GM12878 (cell line): ENCODE measurements around the gene GAP43. TPM values are rescaled to one million over a fixed set of nuclear protein-coding genes. Genes with fewer than 3 reads are reported as not detected.

Experiments used
- ATAC-seq: fragments of 200-7000 bp; cut with Tn5 transposase; 3 replicates; pipeline ENCODE4 v1.9.1; 2020; ENCODE audit warnings: mild to moderate bottlenecking, moderate library complexity
- BruUV-seq: library from RNA; stranded (reverse); fragments of 400-500 nt; replicated peaks from 2 replicates; lab custom pipeline; 2021; lab: Mats Ljungman, UMichigan
- CTCF ChIA-PET: fragments of 300-600 bp; sonication (Branson Sonifier 250); formaldehyde crosslinking; extraction: SDS; loops from one replicate; lab custom pipeline; 2021; ENCODE audit warnings: inconsistent platforms; lab: Yijun Ruan, JAX
- POLR2A ChIA-PET: fragments of 350-600 bp; formaldehyde crosslinking; extraction: SDS; loops from one replicate; lab custom pipeline; 2021; ENCODE audit warnings: inconsistent platforms; lab: Charles Lee
- RAD21 ChIA-PET: fragments of 300-600 bp; sonication (Branson Sonifier 250); formaldehyde crosslinking; loops from one replicate; lab custom pipeline; 2023; ENCODE audit warnings: antibody characterized with exemption; ENCODE audit not compliant: unreplicated experiment; lab: Charles Lee
- SMC1A ChIA-PET: fragments of 300-600 bp; sonication (Branson Sonifier 250); formaldehyde crosslinking; loops from one replicate; lab custom pipeline; 2023; ENCODE audit not compliant: unreplicated experiment, uncharacterized antibody; lab: Charles Lee
- DNase-seq: peaks from one replicate; pipeline ENCODE4 v3.0.0-alpha.2; 2011; ENCODE audit warnings: low read depth, low spot score
- FAIRE-seq: peaks from 3 replicates; lab custom pipeline; 2011; peaks lifted over from hg19 to GRCh38; lab: Jason Lieb, UNC
- H2AFZ ChIP-seq: 2 replicates; pipeline ENCODE4 v1.6.0; 2011; ENCODE audit warnings: low read depth, low read length, control low read depth; ENCODE audit not compliant: control insufficient read depth
- H3K27ac ChIP-seq: 2 replicates; pipeline ENCODE4 v1.5.1; 2011; ENCODE audit warnings: control low read depth; ENCODE audit not compliant: control insufficient read depth, insufficient read depth
- H3K27me3 ChIP-seq, 2 experiments: replicated peaks in 1 of 2; 2 replicates each; pipeline versions ENCODE4 v1.6.0 to v1.6.1; 2011; ENCODE audit warnings: low read length in 1 of 2; ENCODE audit not compliant: control insufficient read depth in 2 of 2, insufficient read depth in 2 of 2
- H3K36me3 ChIP-seq, 2 experiments: 2 replicates each; pipeline ENCODE4 v1.5.1; 2011; ENCODE audit warnings: low read length in 1 of 2; ENCODE audit not compliant: control insufficient read depth in 2 of 2, insufficient read depth in 2 of 2
- H3K4me1 ChIP-seq: 2 replicates; pipeline ENCODE4 v1.6.1; 2011; ENCODE audit warnings: mild to moderate bottlenecking, low read length, moderate library complexity, mixed read lengths; ENCODE audit not compliant: control insufficient read depth, insufficient read depth
- H3K4me2 ChIP-seq: 2 replicates; pipeline ENCODE4 v1.6.0; 2011; ENCODE audit warnings: control low read depth; ENCODE audit not compliant: control insufficient read depth, insufficient read depth
- H3K4me3 ChIP-seq: fragments of 200-600 bp; sonication (generic); 2 replicates; pipeline ENCODE4 v1.5.1; 2016
- H3K79me2 ChIP-seq: 2 replicates; pipeline ENCODE4 v1.6.0; 2011; ENCODE audit warnings: low read length; ENCODE audit not compliant: control insufficient read depth, insufficient read depth
- H3K9ac ChIP-seq: 2 replicates; pipeline ENCODE4 v1.8.0; 2011; ENCODE audit warnings: low read length, control low read depth, mixed read lengths; ENCODE audit not compliant: control insufficient read depth, insufficient read depth
- H3K9me3 ChIP-seq: replicated peaks from 3 replicates; pipeline ENCODE4 v1.5.1; 2011; ENCODE audit warnings: mild to moderate bottlenecking, low read length; ENCODE audit not compliant: control insufficient read depth, insufficient read depth
- H4K20me1 ChIP-seq: 2 replicates; pipeline ENCODE4 v1.6.0; 2011; ENCODE audit not compliant: control insufficient read depth, insufficient read depth
- IKZF2 ChIP-seq, 2 experiments: fragments of 450-650 bp; IDR thresholded peaks; 2 replicates each; pipeline ENCODE4 v1.6.1; 2017; ENCODE audit warnings: mild to moderate bottlenecking in 2 of 2, moderate library complexity in 2 of 2
- ZBTB4 ChIP-seq: fragments of 450-650 bp; formaldehyde crosslinking; IDR thresholded peaks from 2 replicates; pipeline ENCODE4 v1.4.0; 2022; ENCODE audit warnings: mild to moderate bottlenecking, moderate library complexity
- ZNF592 ChIP-seq: fragments of 450-650 bp; IDR thresholded peaks from 2 replicates; pipeline ENCODE4 v1.6.1; 2017; ENCODE audit warnings: mild to moderate bottlenecking, moderate library complexity
- WGBS: methylation state at CpG from one replicate; pipeline ENCODE4 v1.1.6; 2016; ENCODE audit warnings: low lambda C conversion rate; ENCODE audit not compliant: insufficient replicate concordance, insufficient coverage; ENCODE audit errors: missing lambda C conversion rate; 5-methylcytosine and 5-hydroxymethylcytosine counted together
- in situ Hi-C: fragments of 300-500 bp; cut with MboI; formaldehyde crosslinking; loops from 9 replicates; pipeline ENCODE4 v1.14.3; 2018; ENCODE audit warnings: mixed read lengths
- intact Hi-C: fragments of 100-400 bp; cut with micrococcal nuclease; formaldehyde crosslinking; loops from one replicate; pipeline ENCODE4 v1.14.2; 2022; ENCODE audit not compliant: unreplicated experiment
- polyA plus RNA-seq, 11 experiments: library from polyadenylated mRNA; depleted of rRNA in 4 of 11; unstranded in 6 of 11; stranded (reverse) in 5 of 11; fragments of >200 nt; fragmentation: Nextera tagmentation in 4 of 11; fragmentation: Illumina TruSeq in 1 of 11; extraction: Ambion mirVana in 4 of 11; extraction: Trizol in 1 of 11; gene quantifications; 1 replicate in 1 of 11; 2 replicates in 10 of 11; pipeline versions ENCODE4 v1.2.1 to v1.2.3, GENCODE V29; 2011 to 2016; ENCODE audit warnings: inconsistent platforms in 2 of 11, missing spikeins in 2 of 11, low read depth in 1 of 11
- total RNA-seq, 4 experiments: library from RNA; depleted of rRNA in 3 of 4; stranded (reverse); fragments of >200 nt in 3 of 4; fragmentation: Illumina TruSeq in 1 of 4; extraction: Trizol in 1 of 4; gene quantifications; 2 replicates each; pipeline versions ENCODE4 v1.2.1 to v1.2.3, GENCODE V29; 2013 to 2021
- TF ChIP-seq, protein P1 (sequence below): IDR thresholded peaks from 2 replicates; pipeline ENCODE4 v1.6.1; 2012; ENCODE audit warnings: low read depth, low read length, improper control_type of control experiment

The GAP43 gene
- total and polyA plus RNA-seq, 10 of the 15 experiments (the other 5 are each of a cell fraction or from before 2014, with no cell fraction given) = 0.06 to 0.16 TPM; not detected in 8

DNA sequence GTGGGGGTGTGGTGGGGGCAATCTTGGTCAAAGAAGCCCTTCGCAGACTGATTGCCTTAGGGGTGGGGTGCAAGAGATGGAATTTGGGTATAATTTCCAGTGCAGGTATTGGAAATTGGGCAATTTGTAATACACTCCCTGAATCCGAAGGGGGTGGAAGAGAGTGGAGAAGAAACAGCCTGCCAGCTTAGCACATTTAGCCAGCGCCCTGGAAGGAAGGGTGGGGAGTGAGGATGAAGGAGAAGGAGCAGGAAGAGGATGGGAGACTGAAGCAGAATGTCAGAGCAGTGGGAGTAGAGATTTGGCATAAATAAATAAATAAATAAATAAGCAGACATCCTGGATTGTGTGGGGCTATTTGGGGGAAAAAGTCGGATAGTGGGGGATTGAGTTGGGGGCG lies 1.6 kb downstream of the GAP43 start:
- Histone ChIP-seq H3K79me2 (no peaks in the 10 kb centered on the region), H3K4me1 (peaks cover 8% of the 10 kb centered on the region), H3K4me2 (no peak overlapping the region), H3K9ac (no peak overlapping the region), H3K4me3 (no peak overlapping the region), H3K27me3 (no peaks in the 10 kb centered on the region; a peak in 1 of 4 replicates), H3K27ac (no peak overlapping the region), H3K36me3 (no peaks in the 10 kb centered on the region), H4K20me1 (no peaks in the 10 kb centered on the region), H3K9me3 (no peaks in the 10 kb centered on the region), H2AFZ (no peak overlapping the region)
- no peak for DNase-seq
- SMC1A ChIA-PET = no interaction called here
- in situ Hi-C loops = no loop called here
- no peak for ATAC-seq
- no peak for FAIRE-seq
- intact Hi-C loops = no loop called here
- CTCF ChIA-PET = interaction anchor here (0.8 kb wide), 1 partner anchor 27 kb away, joined by 3 read pairs; no protein-coding TSS in a partner anchor
- no TSS peak for BruUV-seq
- 51% methylated on average over 5 of the region's 5 CpGs for WGBS
- TF ChIP-seq ZNF592 = no peak
- TF ChIP-seq ZBTB4 (CRISPR knock-in tag) = no peak
- TF ChIP-seq, protein P1, sequence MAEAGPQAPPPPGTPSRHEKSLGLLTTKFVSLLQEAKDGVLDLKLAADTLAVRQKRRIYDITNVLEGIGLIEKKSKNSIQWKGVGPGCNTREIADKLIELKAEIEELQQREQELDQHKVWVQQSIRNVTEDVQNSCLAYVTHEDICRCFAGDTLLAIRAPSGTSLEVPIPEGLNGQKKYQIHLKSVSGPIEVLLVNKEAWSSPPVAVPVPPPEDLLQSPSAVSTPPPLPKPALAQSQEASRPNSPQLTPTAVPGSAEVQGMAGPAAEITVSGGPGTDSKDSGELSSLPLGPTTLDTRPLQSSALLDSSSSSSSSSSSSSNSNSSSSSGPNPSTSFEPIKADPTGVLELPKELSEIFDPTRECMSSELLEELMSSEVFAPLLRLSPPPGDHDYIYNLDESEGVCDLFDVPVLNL = no peak
- no peak for TF ChIP-seq IKZF2 (IDR thresholded peaks at IDR 0.05)
- RAD21 ChIA-PET = no interaction called here
- POLR2A ChIA-PET = no interaction called here
